Mesodermal cell (in vitro differentiated cells): ENCODE results near the gene MYO18A.
A peak's percentile ranks its signal among the peaks of the same experiment; 100 is the strongest.

ENCODE experiments used
- H3K27ac ChIP-seq: 2 replicates; pipeline ENCODE4 v1.7.0; 2013; ENCODE audit warnings: mild to moderate bottlenecking, low read depth, low read length, moderate library complexity; ENCODE audit not compliant: severe bottlenecking
- H3K36me3 ChIP-seq: 2 replicates; pipeline ENCODE4 v1.7.1; 2013; ENCODE audit warnings: mild to moderate bottlenecking, low read length, moderate library complexity; ENCODE audit not compliant: control insufficient read depth, insufficient read depth
- H3K4me1 ChIP-seq: one replicate; pipeline ENCODE4 v1.7.1; 2013; ENCODE audit warnings: mild to moderate bottlenecking, low read length; ENCODE audit not compliant: insufficient read depth, control insufficient read depth, poor library complexity, severe bottlenecking
- H3K4me3 ChIP-seq: 2 replicates; pipeline ENCODE4 v1.7.0; 2013; ENCODE audit warnings: low read length, control low read depth, mild to moderate bottlenecking; ENCODE audit not compliant: insufficient read depth, poor library complexity, severe bottlenecking; ENCODE audit errors: extremely low read depth
- H3K9me3 ChIP-seq: 2 replicates; pipeline ENCODE4 v1.7.1; 2013; ENCODE audit warnings: mild to moderate bottlenecking, low read length, moderate library complexity; ENCODE audit not compliant: control insufficient read depth
- WGBS, 2 experiments: methylation state at CpG; one replicate each; pipeline ENCODE4 v1.1.5; 2013; ENCODE audit warnings: missing lambda C conversion rate in 2 of 2; ENCODE audit not compliant: insufficient coverage in 2 of 2; 5-methylcytosine and 5-hydroxymethylcytosine counted together

The MYO18A gene

DNA sequence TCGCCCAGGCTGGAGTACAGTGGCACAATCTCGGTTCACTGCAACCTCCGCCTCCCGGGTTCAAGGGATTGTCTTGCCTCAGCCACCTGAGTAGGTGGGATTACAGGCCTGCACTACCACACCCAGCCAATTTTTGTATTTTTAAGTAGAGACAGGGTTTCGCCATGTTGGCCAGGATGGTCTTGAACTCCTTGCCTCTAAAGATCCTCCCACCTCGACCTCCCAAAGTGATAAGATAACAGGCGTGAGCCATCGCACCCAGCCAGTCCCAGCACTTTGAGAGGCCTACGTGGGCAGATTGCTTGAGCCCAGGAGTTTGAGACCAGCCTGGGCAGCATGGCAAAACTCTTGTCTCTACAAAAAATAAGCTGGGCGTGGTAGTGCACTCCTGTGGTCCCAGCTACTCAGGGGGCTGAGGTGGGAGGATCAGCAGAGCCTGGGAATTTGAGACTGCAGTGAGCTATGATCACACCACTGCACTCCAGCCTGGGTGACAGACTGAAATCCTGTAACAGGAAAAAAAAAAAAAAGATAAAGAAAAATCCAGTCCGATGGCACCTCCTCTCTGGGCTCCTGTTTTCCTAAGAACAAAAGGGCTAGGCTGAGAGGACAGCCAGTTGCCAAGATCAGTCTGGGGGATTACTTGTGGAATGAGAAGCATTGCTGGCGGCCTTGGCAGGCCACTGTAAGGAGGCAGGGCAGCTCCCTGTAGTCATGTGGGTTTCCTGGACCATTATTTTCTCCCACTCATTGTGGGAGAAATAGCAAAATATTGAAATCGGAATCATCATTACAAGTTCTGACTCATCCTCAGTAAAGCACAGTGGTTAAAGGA lies 140.2 kb downstream of the MYO18A start:
- H3K27ac ChIP-seq: peak overlapping the region; percentile 66

DNA sequence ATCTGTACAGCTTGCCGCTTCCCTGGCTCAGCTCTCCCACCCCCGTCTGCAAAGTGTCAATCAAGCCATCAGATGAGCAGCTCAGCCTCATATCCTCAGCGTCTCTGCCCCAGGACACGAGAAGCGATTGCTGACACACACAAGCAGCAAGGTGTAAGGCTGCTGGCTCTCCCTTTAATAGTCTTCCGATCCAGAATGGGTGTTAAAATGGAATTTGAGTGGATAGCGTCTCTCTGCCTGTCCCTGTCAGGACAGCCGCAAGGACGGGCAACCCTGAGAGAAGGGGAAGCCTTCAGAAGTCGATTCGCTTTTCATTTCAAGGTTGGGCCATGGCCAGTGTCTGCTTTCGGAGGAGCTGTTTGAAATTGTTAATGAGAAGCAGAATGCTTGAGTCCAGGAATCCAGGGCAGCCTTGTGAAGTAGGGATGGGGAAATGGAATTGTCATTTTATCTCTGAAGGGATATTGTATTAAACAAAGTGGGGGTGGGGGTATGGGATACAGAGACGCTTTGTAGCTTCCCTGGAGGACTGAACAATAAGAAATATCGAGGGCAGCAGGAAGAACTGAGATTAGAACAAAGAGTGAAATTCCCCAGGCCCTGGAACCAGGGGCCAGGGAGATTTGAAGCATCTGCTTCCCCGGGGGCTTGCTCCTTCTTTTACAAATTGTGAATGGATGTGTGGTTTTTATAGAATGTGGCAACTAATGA lies 142.0 kb downstream of the MYO18A start:
- H3K36me3 ChIP-seq: no peaks in the 10 kb centered on the region
- peaks cover 27% of the 10 kb centered on the region for H3K4me1 ChIP-seq
- no peak overlapping the region for H3K4me3 ChIP-seq
- 36 to 41% methylated on average over 12 to 15 of the region's 15 CpGs for WGBS, 2 experiments
- H3K27ac ChIP-seq: peak overlapping the region; percentile 20
- no peaks in the 10 kb centered on the region for H3K9me3 ChIP-seq

More for the DNA sequence above, 140.2 kb downstream of the MYO18A start:
- peaks cover 28% of the 10 kb centered on the region for H3K4me1 ChIP-seq
- 71 to 78% methylated on average over 7 to 8 of the region's 13 CpGs for WGBS, 2 experiments
- H3K4me3 ChIP-seq: no peak overlapping the region
- no peaks in the 10 kb centered on the region for H3K9me3 ChIP-seq
- no peaks in the 10 kb centered on the region for H3K36me3 ChIP-seq

DNA sequence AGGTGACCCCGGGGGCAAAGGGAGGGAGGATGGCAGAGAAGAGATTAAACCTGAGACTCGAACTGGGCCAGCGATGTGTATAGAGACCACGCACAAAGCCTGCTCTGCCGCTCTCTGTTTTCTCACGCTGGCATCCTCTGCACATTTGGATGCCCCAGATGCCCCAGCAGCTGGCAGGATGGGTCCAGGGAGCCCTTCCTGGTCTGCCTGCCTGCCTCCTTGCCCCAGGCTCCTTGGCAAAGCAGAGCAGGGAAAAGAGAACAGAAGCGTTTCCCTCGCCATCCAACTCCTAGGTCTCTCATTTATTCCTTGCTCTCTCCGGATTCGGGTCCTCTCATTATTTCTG lies 142.5 kb downstream of the MYO18A start:
- Histone ChIP-seq H3K4me1 (peaks cover 25% of the 10 kb centered on the region), H3K27ac (no peak overlapping the region), H3K36me3 (no peaks in the 10 kb centered on the region), H3K4me3 (no peak overlapping the region), H3K9me3 (no peaks in the 10 kb centered on the region)
- WGBS, 2 experiments: 84 to 91% methylated on average over 9 to 10 of the region's 10 CpGs

DNA sequence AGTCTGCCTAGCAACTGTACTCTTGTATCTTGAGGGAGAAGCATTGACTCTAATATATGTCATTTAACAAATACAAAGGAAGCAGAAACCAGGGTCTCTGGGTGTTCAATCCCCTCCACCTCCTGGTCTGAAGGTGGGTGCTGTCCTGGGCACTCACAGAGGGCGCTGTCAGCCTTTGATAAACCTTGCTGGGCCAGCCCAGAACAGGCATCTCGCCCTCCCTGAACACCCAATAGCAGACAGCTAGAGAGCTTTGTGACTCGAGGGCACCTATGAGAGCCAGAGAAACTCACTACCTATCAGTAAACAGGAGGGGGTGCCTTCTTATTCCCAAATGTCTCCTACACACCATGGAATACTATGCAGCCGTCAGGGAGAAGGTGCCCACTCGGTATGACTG lies 143.6 kb downstream of the MYO18A start:
- no peak overlapping the region for H3K27ac ChIP-seq
- H3K36me3 ChIP-seq: no peaks in the 10 kb centered on the region
- WGBS, 2 experiments: 69 to 82% methylated on average over 2 to 4 of the region's 5 CpGs
- peaks cover 32% of the 10 kb centered on the region for H3K4me1 ChIP-seq
- H3K9me3 ChIP-seq: no peaks in the 10 kb centered on the region
- H3K4me3 ChIP-seq: no peak overlapping the region

DNA sequence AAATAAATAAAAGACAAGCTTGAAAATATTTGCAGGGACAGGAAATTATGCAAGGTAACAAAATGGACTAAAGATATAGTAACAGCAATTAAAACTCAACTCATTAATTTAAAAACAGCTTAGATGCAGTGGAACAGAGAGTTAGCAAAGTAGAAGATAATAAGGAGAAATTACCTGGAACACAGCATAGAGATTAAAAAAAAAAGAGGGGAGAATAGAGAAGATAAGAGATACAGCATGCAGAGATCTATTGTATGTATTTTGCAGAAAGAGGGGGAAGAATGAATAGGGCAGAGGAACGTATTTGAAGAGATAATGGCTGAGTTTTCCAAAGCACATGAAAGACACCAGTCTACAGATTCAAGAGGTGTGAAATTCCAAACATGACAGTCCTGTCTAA lies 145.7 kb downstream of the MYO18A start:
- H3K9me3 ChIP-seq: no peaks in the 10 kb centered on the region
- H3K36me3 ChIP-seq: no peaks in the 10 kb centered on the region
- H3K4me1 ChIP-seq: peaks cover 27% of the 10 kb centered on the region
- 56 to 57% methylated on average over 1 of the region's 1 CpG for WGBS, 2 experiments
- H3K27ac ChIP-seq: no peak overlapping the region
- no peak overlapping the region for H3K4me3 ChIP-seq

DNA sequence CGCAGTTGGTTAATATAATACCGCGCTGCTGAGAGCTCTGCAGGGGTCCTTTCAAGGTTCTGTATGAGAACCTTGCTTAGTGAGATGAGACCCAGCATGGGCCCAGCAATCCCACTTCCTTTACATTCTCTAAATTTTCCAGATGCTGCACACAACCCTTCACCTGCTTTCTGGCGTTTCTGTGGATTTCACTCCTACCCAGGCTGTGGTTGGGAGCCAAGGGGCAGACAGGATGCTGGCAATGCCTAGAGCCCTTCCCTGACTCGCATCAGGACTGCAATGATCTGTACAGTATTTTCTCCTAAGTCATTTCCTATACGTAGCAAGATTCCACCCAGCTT lies 147.4 kb downstream of the MYO18A start:
- H3K27ac ChIP-seq: no peak overlapping the region
- WGBS, 2 experiments: 19 to 23% methylated on average over 3 of the region's 6 CpGs
- H3K4me3 ChIP-seq: no peak overlapping the region
- peaks cover 12% of the 10 kb centered on the region for H3K4me1 ChIP-seq
- H3K9me3 ChIP-seq: no peaks in the 10 kb centered on the region
- H3K36me3 ChIP-seq: no peaks in the 10 kb centered on the region

DNA sequence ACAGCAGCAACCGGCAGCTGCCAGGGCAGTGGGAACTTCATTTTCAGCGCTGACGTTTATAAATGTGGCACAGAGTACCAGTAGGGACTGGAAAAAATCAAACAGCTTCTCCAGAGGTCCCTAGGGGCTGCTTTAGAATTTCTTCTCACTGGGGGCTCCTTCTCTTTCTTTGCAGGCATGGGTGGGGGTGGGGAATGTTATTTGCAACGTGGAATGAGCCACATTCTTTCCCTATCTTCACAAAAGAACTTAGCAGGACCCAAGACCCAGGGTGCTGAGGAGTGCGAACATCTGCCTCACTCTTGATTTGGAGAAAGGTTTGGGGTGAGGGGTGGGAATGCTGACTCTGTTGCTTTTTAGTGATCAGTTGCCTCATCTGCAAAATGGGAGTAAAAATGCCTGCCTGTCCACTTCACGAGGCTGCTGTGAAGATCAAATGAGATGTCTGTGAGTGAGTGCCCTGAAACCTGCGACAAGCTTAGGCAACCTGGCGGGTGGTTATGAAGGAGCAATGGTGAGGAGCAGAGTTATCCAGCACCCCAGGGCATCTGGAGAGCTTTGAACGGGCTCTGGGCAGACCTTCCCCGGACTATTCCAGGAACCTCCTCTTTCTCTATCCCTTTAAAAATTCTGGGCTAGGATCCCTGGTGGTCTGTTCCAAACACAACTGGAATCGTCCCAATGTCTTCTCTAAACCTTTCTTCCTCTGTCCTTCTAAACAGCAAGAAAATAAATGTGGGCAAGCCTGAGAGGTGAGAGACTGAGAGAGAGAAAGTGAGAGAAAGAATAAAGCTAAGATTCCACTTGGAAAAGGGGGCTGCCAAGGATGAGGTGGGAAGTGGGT lies 148.0 kb downstream of the MYO18A start:
- H3K9me3 ChIP-seq: no peaks in the 10 kb centered on the region
- 26 to 31% methylated on average over 8 to 9 of the region's 11 CpGs for WGBS, 2 experiments
- H3K36me3 ChIP-seq: no peaks in the 10 kb centered on the region
- peaks cover 12% of the 10 kb centered on the region for H3K4me1 ChIP-seq
- H3K27ac ChIP-seq: no peak overlapping the region
- no peak overlapping the region for H3K4me3 ChIP-seq

- 72 to 85% methylated on average over 3 to 5 of the region's 5 CpGs for WGBS, 2 experiments
- H3K4me3 ChIP-seq: no peak overlapping the region
These were observed 148.7 kb downstream of the MYO18A start for GRCh38 chr17:29031488-29031887.

DNA sequence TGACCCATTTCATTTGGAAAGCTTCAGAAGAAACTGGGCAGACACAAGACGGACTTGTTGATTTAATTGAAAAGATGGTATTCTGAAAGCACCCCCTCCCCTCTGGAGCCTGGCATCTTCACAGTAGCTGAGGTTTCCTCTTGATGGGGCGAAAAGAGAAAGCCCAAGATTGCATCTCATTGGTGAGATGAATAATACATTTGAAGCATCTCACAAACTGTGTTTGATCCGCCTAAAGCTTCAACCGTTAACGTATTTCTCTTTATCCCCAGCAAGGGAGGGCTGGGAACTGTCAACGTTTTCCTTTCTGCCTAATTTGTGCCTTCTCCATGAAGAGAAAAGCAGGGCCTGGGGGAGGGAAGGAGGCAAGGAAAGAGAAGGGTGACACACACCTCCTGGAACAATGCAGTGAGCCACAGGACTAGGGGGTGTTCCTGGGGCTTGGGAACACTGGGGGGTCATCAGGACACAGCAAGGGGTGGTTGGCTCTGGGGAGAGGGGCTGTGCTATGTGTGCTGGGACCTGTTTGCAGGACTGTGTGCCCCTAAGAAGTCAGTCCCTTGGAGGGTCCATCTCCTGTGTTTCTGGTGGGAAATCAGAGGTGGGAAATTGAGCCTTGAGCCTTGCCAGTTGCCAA lies 155.8 kb downstream of the MYO18A start:
- Histone ChIP-seq H3K27ac (no peak overlapping the region), H3K4me3 (no peak overlapping the region), H3K36me3 (no peaks in the 10 kb centered on the region), H3K9me3 (no peaks in the 10 kb centered on the region), H3K4me1 (peaks cover 5% of the 10 kb centered on the region)
- 50% methylated on average over 1 of the region's 6 CpGs; no CpG with 5 or more reads in 1 of the 2 experiments for WGBS, 2 experiments

More at GRCh38 chr17:29031488-29031887, 148.7 kb downstream of the MYO18A start:
- H3K9me3 ChIP-seq: no peaks in the 10 kb centered on the region
- H3K4me1 ChIP-seq: peaks cover 12% of the 10 kb centered on the region
- H3K27ac ChIP-seq: no peak overlapping the region
- H3K36me3 ChIP-seq: no peaks in the 10 kb centered on the region

- no peak overlapping the region for H3K27ac ChIP-seq
- no peak overlapping the region for H3K4me3 ChIP-seq
- no peaks in the 10 kb centered on the region for H3K9me3 ChIP-seq
- peaks cover 12% of the 10 kb centered on the region for H3K4me1 ChIP-seq
- WGBS, 2 experiments: 95 to 97% methylated on average over 5 of the region's 7 CpGs
- H3K36me3 ChIP-seq: no peaks in the 10 kb centered on the region
These were observed 158.1 kb downstream of the MYO18A start for GRCh38 chr17:29022074-29022473.
